GM10266 (cell line): Measurements from ENCODE around the gene RAB3D.

Source experiments
- DNase-seq: peaks from one replicate; pipeline ENCODE4 v3.0.0; 2012; ENCODE audit errors: extremely low spot score
- TF ChIP-seq, protein P1 (sequence below): IDR thresholded peaks from 2 replicates; pipeline ENCODE4 v1.5.1; 2012; ENCODE audit warnings: mild to moderate bottlenecking, low read depth; ENCODE audit not compliant: control insufficient read depth, insufficient read depth; ENCODE audit errors: missing control alignments

Gene RAB3D

DNA sequence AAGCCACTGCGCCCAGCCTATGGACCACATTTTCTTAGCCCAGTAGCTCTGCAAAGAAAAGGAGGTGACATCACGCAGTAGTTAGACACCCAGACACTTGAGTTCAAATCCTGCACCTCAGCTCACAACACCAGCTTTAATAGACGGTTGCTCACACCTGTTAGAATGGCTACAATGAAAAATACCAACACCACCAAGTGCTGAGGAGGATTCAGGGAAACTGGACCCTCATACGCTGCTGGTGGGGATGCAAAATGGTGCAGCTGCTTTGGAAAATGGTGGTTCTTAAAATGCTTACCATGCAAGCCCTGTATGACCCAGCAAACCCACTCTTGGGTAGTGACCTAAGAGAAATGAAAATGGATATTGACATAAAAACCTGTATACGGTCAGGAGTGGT, 65.5 kb downstream of the RAB3D start:
- DNase-seq, result no peak
- TF ChIP-seq, protein P1, sequence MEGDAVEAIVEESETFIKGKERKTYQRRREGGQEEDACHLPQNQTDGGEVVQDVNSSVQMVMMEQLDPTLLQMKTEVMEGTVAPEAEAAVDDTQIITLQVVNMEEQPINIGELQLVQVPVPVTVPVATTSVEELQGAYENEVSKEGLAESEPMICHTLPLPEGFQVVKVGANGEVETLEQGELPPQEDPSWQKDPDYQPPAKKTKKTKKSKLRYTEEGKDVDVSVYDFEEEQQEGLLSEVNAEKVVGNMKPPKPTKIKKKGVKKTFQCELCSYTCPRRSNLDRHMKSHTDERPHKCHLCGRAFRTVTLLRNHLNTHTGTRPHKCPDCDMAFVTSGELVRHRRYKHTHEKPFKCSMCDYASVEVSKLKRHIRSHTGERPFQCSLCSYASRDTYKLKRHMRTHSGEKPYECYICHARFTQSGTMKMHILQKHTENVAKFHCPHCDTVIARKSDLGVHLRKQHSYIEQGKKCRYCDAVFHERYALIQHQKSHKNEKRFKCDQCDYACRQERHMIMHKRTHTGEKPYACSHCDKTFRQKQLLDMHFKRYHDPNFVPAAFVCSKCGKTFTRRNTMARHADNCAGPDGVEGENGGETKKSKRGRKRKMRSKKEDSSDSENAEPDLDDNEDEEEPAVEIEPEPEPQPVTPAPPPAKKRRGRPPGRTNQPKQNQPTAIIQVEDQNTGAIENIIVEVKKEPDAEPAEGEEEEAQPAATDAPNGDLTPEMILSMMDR, result no peak

DNA sequence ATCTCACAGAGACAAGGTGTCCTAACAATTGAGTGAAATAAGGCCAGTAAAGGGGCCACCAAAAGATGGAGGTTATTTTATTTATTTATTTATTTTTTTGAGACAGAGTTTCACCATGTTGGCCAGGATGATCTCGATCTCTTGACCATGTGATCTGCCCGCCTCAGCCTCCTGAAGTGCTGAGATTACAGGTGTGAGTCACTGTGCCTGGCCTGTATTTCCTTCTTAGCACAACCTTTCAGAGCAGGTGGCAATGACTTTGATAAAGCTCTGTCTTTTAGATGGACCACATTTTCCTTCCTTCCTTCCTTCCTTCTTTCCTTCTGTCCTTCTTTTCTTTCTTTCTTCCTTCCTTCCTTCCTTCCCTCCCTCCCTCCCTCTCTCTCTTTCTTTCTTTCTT, 66.2 kb downstream of the RAB3D start:
- DNase-seq, result no peak
- TF ChIP-seq, protein P1, result no peak
